Nucleus accumbens (tissue), 56 donors: Measurements from ENCODE around the gene OTUD7B.
"Not testable (repeated sequence)": the region's sequence is repeated elsewhere in the genome, so short reads cannot be mapped to it uniquely, and the experiment has no call there.

Experiments used
- DNase-seq, 56 donors: peaks; one replicate each; lab custom pipeline; 2025; lab: John Stamatoyannopoulos, UW

The OTUD7B gene

GRCh38 chr1:150010393-150011115, at the start of gene OTUD7B:
TSS of gene OTUD7B (minus strand) at chr1:150010726. CDS start at chr1:149977510, 33,216 bp downstream.
- DNase-seq: peak in 55 of 56 donors; percentile 30 to 91 (median 83)

- DNase-seq: no peak
Observed at GRCh38 chr1:150060260-150060659, 49.7 kb upstream of the OTUD7B start.

DNA sequence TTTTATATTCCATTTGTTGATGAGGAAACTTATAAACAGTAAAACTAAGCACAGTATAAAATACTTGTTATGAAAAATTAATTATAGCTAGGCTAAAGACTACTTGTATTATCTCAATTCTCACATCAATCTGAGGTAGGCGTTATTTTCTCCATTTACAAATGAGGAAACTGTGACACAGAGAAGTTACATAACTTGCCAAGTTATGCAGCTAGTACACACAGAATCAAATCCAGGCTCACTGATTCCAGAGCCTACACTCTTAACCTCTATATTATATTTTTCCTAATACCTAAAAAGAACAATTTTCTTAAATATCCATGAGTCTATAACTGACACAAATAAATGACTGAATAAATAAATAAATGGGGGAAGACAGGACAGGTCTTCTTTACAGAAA, 45.9 kb upstream of the OTUD7B start:
- DNase-seq: no peak

DNA sequence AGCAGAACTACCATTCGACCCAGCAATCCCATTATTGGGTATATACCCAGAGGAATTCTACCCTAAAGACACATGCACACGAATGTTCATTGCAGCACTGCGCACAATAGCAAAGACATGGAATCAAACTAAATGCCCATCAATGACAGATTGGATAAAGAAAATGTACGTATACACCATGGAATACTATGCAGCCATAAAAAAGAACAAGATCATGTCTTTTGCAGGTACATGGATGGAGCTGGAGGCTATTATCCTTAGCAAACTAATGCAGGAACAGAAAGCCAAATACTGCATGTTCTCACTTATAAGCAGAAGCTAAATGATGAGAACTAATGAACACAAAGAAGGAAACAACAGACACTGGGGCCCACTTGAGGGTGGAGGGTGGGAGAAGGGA, 45.0 kb upstream of the OTUD7B start:
- peak in 1 of 56 donors; percentile 0 for DNase-seq

DNA sequence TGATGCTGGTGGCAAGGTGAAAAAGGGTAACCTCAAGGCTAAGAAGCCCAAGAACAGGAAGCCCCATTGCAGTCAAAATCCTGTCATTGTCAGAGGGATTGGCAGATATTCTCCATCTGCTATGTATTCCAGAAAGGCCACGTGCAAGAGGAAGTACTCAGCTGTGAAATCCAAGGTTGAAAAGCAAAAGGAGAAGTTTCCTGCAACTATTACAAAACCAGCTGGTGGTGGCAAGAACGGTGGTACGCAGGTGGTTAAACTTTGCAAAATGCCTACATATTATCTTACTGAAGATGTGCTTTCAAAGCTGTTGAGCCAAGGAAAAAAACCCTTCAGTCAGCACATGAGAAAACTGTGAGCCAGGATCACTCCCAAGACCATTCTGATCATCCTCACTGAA, 43.4 kb upstream of the OTUD7B start:
- DNase-seq: no peak

DNA sequence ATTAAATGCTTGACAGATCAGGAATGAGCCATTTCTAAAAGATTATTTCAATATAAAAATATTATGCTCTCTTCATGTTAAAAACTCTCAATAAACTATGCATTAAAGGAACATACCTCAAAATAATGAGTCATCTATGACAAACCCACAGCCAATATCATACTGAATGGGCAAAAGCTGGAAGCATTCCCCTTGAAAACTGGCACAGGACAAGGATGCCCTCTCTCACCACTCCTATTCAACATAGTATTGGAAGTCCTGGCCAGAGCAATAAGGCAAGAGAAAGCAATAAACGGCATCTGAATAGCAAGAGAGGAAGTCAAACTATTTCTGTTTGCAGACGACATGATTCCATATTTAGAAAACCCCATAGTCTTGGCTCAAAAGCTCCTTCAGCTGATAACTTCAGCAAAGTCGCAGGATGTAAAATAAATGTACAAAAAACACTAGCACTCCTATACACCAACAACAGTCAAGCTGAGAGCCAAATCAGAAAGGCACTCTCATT, 41.4 kb upstream of the OTUD7B start:
- DNase-seq: not testable (repeated sequence)

DNA sequence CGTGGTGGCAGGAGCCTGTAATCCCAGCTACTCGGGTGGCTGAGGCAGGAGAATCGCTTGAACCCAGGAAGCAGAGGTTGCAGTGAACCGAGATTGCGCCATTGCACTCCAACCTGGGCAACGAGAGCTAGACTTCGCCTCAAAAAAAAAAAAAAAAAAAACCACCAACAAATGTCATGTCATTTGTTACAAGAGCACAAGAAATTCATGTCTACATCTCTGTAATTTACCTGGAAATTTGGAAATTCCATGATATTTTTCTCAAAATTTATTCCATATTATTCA, 40.5 kb upstream of the OTUD7B start:
- no peak for DNase-seq

DNA sequence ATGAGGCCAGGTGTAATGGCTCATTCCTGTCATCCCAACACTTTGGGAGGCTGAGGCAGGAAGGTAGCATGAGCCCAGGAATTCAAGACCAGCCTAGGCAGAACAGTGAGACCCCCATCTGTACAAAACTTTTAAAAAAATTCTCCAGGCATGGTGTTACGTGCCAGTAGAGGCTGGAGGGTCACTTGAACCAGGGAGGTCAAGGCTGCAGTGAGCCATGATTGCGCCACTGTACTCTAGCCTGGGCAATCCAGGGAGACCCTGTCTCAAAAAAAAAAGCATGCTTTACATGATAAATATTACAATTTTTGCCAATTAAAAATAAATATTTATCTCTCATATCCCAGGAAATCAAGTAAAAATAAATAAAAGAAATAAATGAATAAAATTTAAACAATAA, 39.4 kb upstream of the OTUD7B start:
- DNase-seq: no peak

GRCh38 chr1:150034336-150034735, 23.8 kb upstream of the OTUD7B start:
- DNase-seq: no peak

GRCh38 chr1:150028322-150028721, 17.8 kb upstream of the OTUD7B start:
- DNase-seq: no peak

GRCh38 chr1:150024156-150024555, 13.6 kb upstream of the OTUD7B start:
- DNase-seq: no peak

GRCh38 chr1:150022357-150022756, 11.8 kb upstream of the OTUD7B start:
- no peak for DNase-seq

- DNase-seq: no peak
Observed at GRCh38 chr1:150021191-150021694, 10.7 kb upstream of the OTUD7B start.

DNA sequence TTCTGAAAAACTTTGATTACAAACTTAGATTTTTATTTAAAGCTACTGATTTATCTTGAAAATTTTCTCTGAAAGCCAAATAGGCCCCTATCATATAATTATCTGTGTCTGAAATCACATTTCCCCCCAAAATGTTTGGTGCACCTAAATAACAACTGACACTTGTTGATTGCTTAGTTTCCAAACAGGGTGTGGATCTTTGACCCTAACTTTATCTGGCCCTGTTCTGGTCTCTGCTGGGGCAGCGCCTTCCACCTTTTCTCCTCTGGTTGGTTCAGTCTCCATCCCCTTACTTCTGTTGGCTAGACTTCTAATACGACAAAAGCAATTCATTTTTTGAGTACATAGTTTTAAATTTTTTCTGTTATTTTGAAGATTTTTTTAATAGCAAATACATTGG, 10.2 kb upstream of the OTUD7B start:
- no peak for DNase-seq

GRCh38 chr1:150018165-150018564, 7.6 kb upstream of the OTUD7B start:
- DNase-seq: no peak

GRCh38 chr1:150017206-150017750, 6.8 kb upstream of the OTUD7B start:
- no peak for DNase-seq

DNA sequence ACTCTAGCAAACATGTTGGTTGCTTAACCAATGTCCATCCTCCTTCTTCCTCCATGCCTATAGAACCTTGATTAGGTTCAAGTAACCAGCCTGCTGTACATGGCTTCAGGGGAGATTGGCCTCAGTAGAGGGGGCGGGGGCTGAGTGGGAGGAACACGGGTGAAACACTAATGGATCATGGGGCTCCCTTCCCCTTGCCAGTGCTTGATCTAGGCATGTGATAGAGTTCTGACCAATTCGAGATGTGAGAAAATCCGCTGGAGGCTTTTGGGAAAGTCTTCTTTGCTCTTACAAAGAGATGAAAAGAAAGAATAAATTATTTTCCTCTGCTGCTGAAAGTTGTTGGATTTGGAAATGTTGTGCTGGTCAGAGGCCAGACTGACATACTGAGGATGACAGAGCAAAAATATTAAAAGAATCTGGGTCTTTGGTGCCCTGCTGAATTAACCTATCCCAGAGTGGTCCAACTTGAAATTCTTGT, 5.2 kb upstream of the OTUD7B start:
- DNase-seq: no peak

- DNase-seq: peak in 53 of 56 donors; percentile 21 to 95 (median 79)
Observed at GRCh38 chr1:150012611-150013010, 2.1 kb upstream of the OTUD7B start.

GRCh38 chr1:150009604-150010392, 728 bp downstream of the OTUD7B start:
- DNase-seq: peak in 25 of 56 donors; percentile 7 to 66 (median 25)

DNA sequence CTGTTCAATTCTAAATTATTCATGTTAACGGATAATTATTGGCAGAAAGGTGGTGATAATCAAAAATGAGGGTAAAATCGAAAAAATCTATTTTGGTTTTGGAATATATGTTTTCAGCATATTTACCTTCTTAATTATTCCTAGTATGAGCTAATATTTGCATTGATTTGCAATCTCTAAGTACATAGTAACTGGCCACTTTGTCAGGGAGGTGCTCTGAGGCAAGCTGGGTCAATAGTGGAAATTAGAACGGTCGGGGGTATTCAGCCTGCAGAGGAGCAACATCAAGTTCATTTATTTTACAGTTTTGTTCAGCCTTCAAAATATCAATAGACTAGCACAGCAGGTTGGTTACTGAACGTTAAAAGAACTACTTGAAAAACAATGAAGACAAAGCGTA, 1.8 kb downstream of the OTUD7B start:
- DNase-seq: no peak

DNA sequence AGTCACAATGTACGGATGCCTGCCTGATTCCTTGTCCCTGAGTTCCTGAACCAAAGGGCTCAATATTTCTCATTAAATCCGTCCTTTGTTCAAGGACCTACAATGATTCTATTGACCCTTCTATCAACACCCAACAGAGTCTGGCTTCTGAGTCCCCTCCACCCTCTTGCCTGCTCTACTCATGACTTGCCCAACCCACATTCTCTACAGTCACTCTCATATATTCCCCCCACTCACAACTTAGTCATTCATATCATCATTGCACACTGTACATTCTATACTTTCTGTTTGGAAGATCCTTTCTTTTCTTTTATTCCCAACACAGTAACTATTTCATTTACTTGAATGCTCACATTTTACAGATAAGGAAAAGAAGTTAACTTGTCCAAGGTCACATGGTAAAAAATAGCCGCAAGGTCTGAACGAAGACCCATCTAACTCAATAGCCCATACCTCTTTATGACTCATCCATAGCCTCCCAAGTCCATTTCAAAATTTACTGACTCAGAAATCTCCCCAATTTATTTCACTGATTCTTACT, 3.6 kb downstream of the OTUD7B start:
- DNase-seq: peak in 28 of 56 donors; percentile 7 to 46 (median 25)
